Measurements from ENCODE around the gene RABAC1.
"Not testable (repeated sequence)": the region's sequence is repeated elsewhere in the genome, so short reads cannot be mapped to it uniquely, and the experiment has no call there.

Gene RABAC1, protein sequence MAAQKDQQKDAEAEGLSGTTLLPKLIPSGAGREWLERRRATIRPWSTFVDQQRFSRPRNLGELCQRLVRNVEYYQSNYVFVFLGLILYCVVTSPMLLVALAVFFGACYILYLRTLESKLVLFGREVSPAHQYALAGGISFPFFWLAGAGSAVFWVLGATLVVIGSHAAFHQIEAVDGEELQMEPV

DNA sequence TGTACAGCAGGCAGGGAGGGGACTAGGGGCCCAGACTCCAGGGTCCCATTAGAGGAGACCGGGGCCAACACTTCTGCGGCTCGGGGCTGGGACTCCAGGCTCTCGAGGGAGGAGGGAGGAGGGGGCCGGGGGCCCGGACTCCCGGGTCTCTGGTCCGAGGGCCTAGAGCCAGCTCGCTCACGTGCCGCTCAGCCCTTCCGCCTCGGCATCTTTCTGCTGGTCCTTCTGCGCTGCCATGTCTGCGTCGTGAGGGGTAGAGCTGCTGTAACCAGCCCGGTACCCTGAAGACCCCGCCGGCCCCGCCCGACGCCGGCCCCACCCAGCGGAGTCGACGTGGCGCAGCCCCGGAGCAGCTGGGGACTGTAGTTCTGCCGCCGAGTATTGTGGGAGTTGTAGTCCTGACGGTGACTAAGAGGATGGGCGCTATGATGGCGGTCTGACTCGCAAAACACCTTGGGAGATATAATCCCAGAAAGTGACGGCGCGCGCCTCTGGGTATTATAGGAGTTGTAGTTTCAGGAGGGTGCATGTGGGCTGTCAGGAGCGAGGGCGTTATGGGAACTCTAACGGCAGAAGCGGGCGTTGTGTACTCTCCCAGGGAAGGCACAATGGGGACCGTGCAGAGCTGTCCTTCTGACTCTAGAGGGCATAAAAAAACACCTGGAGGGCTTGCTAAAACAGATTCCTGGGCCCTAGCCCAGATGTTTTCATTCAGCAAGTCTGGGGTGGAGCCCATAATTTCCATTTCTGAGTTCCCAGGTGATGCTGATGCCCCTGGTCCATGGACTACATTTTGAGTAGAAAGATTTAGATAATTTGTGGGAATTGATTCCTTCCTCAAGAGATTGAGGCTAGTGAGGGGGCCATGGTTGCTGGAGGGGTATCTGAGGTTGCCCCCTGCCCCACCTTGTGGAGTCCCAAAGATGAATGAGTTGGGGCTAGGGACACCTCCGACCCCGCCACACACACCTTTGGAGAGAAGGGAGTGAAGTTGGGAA lies at the start of gene RABAC1:
Gene RABAC1, minus strand, starts transcription at position 266 of the 998 bp plus-strand sequence. Its CDS starts 29 bp downstream, at position 237.
- DNase-seq (ENCODE audit: low spot score) = peak; percentile 97

DNA sequence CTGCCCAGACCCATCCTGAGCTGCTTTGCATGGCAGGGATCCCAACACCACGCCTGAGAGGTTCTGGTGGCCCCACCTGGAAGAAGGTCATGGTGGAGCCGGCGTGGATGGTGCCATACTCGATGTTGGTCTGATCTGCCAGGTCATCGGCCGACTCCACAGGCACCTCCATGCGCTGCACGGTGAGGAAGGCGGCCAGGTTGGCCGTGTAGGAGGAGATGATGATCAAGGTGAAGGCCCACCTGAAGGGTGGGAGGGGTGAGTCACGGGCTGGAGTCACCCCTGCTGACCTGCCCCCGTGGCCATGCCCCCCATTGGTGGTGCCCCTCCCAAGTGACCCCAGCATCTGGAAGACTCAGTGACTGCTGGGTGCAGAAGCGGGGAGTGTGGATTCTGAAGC lies 47.4 kb upstream of the RABAC1 start:
- DNase-seq (ENCODE audit: low spot score) = no peak

- no peak for DNase-seq (ENCODE audit: low spot score)
Measured at GRCh38 chr19:42005504-42005903, 46.4 kb upstream of the RABAC1 start.

DNA sequence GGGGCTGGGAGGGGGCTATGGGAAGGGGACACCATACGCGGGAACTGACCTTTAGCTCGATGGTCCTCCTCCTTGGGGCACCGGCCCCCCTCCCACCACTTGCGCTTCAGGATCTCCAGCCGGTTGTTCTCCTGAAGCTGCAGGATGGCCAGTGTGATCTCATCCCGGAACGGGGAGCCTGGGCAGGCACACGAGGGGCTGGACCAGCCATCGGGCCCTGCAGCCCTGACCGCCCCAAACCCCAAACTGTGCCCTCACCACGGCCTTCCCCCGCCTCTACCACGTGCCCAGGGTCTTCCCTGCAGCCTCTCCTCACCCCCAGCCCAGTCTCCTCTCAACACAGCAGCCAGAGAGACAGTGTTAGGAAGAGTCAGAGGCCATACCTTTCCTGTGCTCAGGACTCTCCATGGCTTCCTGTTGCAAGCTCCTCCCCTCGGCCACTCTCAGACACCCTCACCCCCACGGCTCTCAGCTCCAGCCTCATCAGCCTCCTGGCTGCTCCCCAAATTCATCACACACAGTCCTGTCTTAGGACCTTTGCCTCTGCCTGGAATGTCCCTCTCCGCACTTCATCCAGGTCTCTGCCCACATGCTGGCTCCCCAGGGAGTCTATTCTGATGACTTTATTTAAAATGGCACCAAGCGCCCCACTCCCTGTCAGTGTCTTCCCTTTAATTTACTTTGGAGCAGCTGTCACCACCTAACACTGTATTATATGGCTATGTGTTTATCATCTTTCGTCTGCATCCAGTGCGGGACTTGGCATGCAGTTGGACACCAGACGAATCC lies 44.6 kb upstream of the RABAC1 start:
- DNase-seq (ENCODE audit: low spot score) = no peak

- no peak for DNase-seq (ENCODE audit: low spot score)
Measured at GRCh38 chr19:41999878-42000208, 40.7 kb upstream of the RABAC1 start.

DNA sequence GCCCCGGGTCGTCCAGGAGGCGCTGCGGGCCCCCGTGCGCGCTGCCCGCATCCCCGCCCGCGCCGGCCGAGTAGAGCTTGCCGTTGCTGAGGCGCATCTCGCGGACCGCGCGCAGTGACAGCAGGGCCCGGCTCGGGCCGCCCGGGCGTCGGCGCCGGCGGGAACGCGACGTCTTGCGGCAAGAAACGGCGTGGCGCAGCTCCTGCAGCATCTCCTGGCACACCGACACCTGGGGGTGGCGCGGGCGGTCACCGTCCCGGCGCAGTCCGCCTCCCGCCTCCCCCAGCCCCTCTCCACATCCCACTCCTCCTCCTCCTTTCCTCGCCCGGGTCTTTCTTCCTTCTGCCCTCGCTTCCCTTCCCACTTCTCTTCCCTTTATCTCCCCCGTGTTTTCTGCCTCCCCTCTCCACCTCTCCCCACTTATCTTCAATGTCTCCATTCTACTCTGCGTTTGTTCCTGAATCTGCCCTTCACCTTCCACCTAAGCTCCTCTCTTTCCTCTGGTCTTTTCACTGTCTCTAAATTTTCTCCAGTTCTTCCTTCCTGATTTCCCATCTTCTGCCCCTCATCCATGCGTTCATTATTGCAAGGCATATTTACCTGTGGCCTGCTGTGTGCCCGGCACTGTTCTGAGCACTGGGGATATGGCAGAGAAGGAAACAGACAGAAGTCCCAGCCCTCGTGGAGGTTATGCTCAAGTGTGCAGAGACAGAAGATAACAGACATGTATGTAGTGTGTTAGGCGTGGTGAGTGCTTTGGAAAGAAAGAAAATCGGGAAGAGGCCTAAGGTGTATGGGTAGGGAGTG lies 40.2 kb upstream of the RABAC1 start:
- no peak for DNase-seq (ENCODE audit: low spot score)

- DNase-seq (ENCODE audit: low spot score) = peak; percentile 36
Measured at GRCh38 chr19:41998246-41999020, 39.3 kb upstream of the RABAC1 start.

GRCh38 chr19:41997851-41998229 lies 38.7 kb upstream of the RABAC1 start:
- no peak for DNase-seq (ENCODE audit: low spot score)

DNA sequence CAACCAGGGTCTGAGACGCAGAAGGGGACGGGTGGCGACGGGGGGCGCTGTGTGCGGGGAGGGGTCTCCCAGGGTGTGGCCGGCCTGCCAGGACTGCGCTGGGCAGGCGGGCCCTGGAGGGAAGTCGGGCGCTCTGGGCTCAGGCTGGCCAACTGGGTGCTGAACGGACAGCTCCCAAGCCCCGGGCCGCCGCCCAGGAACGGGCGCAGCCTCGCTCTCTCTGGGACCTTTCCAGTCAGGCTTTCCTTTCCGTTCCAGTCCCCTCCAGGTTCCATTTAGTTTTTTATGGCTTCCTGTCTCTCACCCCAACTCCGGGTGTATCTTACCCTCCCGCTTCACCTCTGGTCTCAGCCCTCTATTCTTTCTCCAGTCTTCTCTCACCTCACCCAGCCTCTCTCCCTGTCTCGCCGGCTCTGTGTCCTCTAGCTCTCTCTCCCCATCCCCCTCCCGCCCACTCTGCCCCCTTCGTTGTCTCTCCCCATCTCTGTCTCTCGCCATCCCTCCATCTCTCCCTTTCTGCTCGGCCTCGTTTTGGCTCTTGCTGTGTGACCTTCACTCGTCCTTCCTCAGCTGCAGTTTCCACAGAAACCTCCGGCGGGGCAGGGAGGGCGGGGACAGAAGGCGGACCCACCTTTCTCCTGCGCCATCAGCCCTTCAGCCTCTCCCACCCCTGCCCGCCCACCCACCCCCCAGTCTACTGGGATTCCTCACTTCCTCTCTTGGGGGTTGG lies 38.2 kb upstream of the RABAC1 start:
- peak; percentile 71 for DNase-seq (ENCODE audit: low spot score)

- no peak for DNase-seq (ENCODE audit: low spot score)
Measured at GRCh38 chr19:41995959-41996797, 37.1 kb upstream of the RABAC1 start.

DNA sequence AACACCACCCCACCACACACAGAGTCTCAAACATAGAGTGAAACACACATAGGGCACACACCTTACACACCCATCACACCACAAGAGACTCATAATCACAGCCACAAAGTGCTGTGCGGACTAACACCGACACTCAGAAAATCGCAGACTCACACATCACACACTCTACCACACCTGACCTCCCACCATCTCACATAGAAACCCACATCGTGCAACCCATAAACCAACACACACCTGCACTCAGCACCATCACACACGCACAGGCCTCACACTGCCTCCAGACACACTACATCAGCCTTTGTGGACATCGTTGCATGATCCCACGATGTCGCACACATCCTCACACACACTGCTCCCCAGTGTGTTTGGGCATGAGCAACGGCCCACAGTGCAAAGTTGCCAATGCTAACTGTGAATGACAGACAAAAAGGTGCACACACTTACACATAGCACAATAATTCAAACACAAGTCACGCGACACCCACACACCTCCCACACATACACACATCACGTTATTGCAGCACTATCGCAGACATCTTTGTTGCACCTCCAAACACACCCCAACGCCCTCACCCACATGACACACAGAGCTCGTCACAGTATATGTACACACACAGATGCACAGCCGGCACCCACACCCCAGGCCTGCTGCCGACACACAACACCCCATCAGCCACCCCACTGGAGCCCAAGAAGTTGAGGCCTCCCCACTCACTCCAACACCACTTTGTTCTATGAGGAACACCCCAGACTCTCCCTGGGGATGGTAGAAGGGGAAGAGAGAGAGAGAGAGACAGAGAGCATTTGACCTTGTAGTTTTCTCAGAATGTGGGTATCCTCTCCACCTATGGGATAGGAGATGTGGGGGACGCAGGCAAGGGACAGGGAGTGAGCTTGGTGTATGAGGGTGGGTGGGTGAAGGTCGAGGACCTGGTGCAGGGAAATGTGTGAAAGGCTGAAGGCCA lies 36.2 kb upstream of the RABAC1 start:
- DNase-seq (ENCODE audit: low spot score) = no peak

DNA sequence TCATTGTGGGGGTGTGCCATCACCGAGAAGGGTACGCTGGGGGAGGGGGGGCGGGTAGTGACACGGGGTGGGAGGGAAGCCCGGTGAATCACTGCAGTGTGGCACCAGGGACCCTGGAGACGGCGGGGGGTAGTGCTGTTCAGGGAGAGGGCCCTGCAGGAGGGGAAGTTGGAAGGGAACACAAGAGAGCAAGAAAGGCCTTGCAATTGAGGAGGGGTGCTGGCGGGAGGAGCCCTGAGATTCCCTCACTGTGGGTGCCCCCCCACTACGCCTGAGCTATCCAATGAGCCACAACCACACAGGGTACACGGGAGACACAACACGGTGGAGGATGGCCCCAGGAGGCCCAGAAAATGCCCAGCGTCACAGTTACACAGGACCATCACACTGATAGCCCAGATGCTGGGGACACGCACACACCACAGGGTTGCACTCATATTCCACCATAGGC lies 35.4 kb upstream of the RABAC1 start:
- DNase-seq (ENCODE audit: low spot score) = no peak

- peak; percentile 59 for DNase-seq (ENCODE audit: low spot score)
Measured at GRCh38 chr19:41993612-41994483, 34.7 kb upstream of the RABAC1 start, which contains the start of gene ATP1A3. Gene ATP1A3, minus strand, starts transcription at chr19:41994230. Its CDS starts 154 bp downstream, at chr19:41994076.

GRCh38 chr19:41991925-41992569 lies 32.9 kb upstream of the RABAC1 start:
- DNase-seq (ENCODE audit: low spot score) = not testable (repeated sequence)

GRCh38 chr19:41991025-41991424 lies 31.9 kb upstream of the RABAC1 start:
- no peak for DNase-seq (ENCODE audit: low spot score)

DNA sequence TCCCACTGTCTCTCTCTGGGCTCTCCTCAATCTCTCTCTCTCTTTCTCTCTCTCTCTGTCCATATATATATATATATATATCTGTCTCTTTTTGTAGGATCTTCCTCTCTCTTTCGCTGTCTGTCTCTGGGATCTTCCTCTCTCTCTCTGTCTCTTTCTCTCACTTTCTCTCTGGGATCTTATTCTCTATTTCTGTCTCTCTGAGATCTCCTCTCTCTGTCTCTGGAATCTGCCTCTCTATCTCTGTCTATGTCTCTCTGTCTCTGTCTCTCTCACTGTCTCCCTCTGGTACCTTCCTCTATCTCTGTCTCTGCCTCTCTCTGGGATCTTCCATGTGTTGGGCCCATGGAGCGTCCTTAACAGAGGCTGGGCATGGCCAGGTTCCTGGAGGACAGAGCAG lies 31.5 kb upstream of the RABAC1 start:
- DNase-seq (ENCODE audit: low spot score) = no peak

All from SW480 (cell line).